CD4-positive, alpha-beta T cell (primary cell): ENCODE data around the gene C2orf76. TPM values are rescaled to one million over a fixed set of nuclear protein-coding genes. Genes with fewer than 3 reads are reported as not detected.

Source experiments
- ATAC-seq: fragments of 200-7000 bp; cut with Tn5 transposase; one replicate; pipeline ENCODE4 v1.10.0; 2022; ENCODE audit warnings: mild to moderate bottlenecking; ENCODE audit not compliant: poor library complexity
- CTCF ChIA-PET: fragments of 350-600 bp; sonication (Branson Sonifier 250); formaldehyde crosslinking; loops from one replicate; lab custom pipeline; 2021; ENCODE audit warnings: antibody characterized with exemption, inconsistent platforms; lab: Charles Lee
- POLR2A ChIA-PET: fragments of 350-600 bp; sonication (Branson Sonifier 250); formaldehyde crosslinking; loops from one replicate; lab custom pipeline; 2021; ENCODE audit warnings: antibody characterized with exemption, inconsistent platforms; lab: Charles Lee
- DNase-seq, 14 experiments: peaks; one replicate each; pipeline ENCODE4 v3.0.0-alpha.2; 2013 to 2020; ENCODE audit warnings: mixed read lengths in 2 of 14
- H3K27ac ChIP-seq, 2 donors: one replicate each; pipeline versions ENCODE4 v1.5.1 to v1.7.0; 2013; ENCODE audit warnings: low read length in 2 of 2, low read depth in 1 of 2, mild to moderate bottlenecking in 1 of 2
- H3K27me3 ChIP-seq, 2 experiments: 1 replicate in 1 of 2; 2 replicates in 1 of 2; pipeline versions ENCODE4 v1.6.1 to v1.7.0; 2013; ENCODE audit warnings: low read length in 2 of 2, control low read depth in 1 of 2, mild to moderate bottlenecking in 1 of 2, moderate library complexity in 1 of 2; ENCODE audit not compliant: insufficient read depth in 2 of 2, control insufficient read depth in 1 of 2
- H3K36me3 ChIP-seq: one replicate; pipeline ENCODE4 v1.6.1; 2013; ENCODE audit warnings: low read length, control low read depth; ENCODE audit not compliant: insufficient read depth
- H3K4me1 ChIP-seq: one replicate; pipeline ENCODE4 v1.6.1; 2013; ENCODE audit warnings: low read length, control low read depth; ENCODE audit not compliant: insufficient read depth
- H3K4me3 ChIP-seq: one replicate; pipeline ENCODE4 v1.5.1; 2013; ENCODE audit warnings: mild to moderate bottlenecking, low read length, moderate library complexity
- H3K9me3 ChIP-seq, 2 experiments: 1 replicate in 1 of 2; 2 replicates in 1 of 2; pipeline versions ENCODE4 v1.6.1 to v1.7.0; 2013; ENCODE audit warnings: low read length in 2 of 2, mild to moderate bottlenecking in 2 of 2, control low read depth in 1 of 2, moderate library complexity in 1 of 2; ENCODE audit not compliant: control insufficient read depth in 1 of 2, insufficient read depth in 1 of 2
- H3K27ac Mint-ChIP-seq: one replicate; pipeline ENCODE4 v1.8.0; 2020; ENCODE audit warnings: mixed read lengths
- H3K27me3 Mint-ChIP-seq: one replicate; pipeline ENCODE4 v1.8.0; 2021; ENCODE audit warnings: mixed read lengths
- H3K36me3 Mint-ChIP-seq: one replicate; pipeline ENCODE4 v1.8.0; 2021; ENCODE audit warnings: low read depth, mixed read lengths
- H3K4me1 Mint-ChIP-seq: one replicate; pipeline ENCODE4 v1.8.0; 2021; ENCODE audit warnings: low read depth, mixed read lengths
- H3K4me3 Mint-ChIP-seq: one replicate; pipeline ENCODE4 v1.8.0; 2020; ENCODE audit warnings: mild to moderate bottlenecking, mixed read lengths
- H3K9me3 Mint-ChIP-seq: one replicate; pipeline ENCODE4 v1.8.0; 2020; ENCODE audit warnings: mixed read lengths
- CTCF ChIP-seq: fragments of 200-600 bp; IDR thresholded peaks from one replicate; pipeline ENCODE4 v1.8.0; 2022; ENCODE audit warnings: antibody characterized with exemption, mild to moderate bottlenecking
- intact Hi-C, 2 experiments: fragments of 100-400 bp; cut with DNase I in 1 of 2; cut with micrococcal nuclease in 1 of 2; formaldehyde crosslinking; loops; one replicate each; pipeline versions ENCODE4 v1.15.1 to v1.9.0; 2023 to 2025; cut with DNase I, micrococcal nuclease
- total RNA-seq, 174 experiments: library from RNA in 2 of 174; stranded (reverse) in 2 of 174; gene quantifications; one replicate each; pipeline ENCODE4 v1.2.3 and lab custom pipeline; 2021 to 2026

C2orf76 gene
- total RNA-seq, 2 experiments from 2014 or later, result 2.8 to 4.5 TPM

GRCh38 chr2:119333833-119334232 is 32.8 kb downstream of the C2orf76 start:
- Mint-ChIP-seq H3K27me3 (no peaks in the 10 kb centered on the region), H3K36me3 (peaks cover 22% of the 10 kb centered on the region), H3K4me1 (peaks cover 9% of the 10 kb centered on the region), H3K9me3 (no peaks in the 10 kb centered on the region), H3K27ac (no peak overlapping the region), H3K4me3 (no peak overlapping the region)
- Histone ChIP-seq H3K36me3 (no peaks in the 10 kb centered on the region), H3K27ac (no peak overlapping the region), H3K4me3 (no peak overlapping the region), H3K4me1 (peaks cover 3% of the 10 kb centered on the region), H3K9me3 (no peaks in the 10 kb centered on the region), H3K27me3 (no peaks in the 10 kb centered on the region)
- ATAC-seq (no peak), DNase-seq (no peak)
- no peak for TF ChIP-seq CTCF
- ChIA-PET POLR2A (no interaction called here), CTCF (no interaction called here)
- intact Hi-C loops, result no loop called here

- no peak overlapping the region for H3K27ac ChIP-seq
- Mint-ChIP-seq H3K9me3 (no peaks in the 10 kb centered on the region), H3K27ac (no peak overlapping the region), H3K4me1 (peaks cover 4% of the 10 kb centered on the region), H3K27me3 (no peaks in the 10 kb centered on the region), H3K36me3 (peaks cover 22% of the 10 kb centered on the region), H3K4me3 (no peak overlapping the region)
- ATAC-seq, result no peak
- CTCF ChIA-PET, result no interaction called here
- POLR2A ChIA-PET, result no interaction called here
- no peaks in the 10 kb centered on the region for H3K27me3 ChIP-seq
- H3K9me3 ChIP-seq, result no peaks in the 10 kb centered on the region
- no peak for TF ChIP-seq CTCF
- H3K4me1 ChIP-seq, result no peaks in the 10 kb centered on the region
- H3K36me3 ChIP-seq, result no peaks in the 10 kb centered on the region
- no peak for DNase-seq
- intact Hi-C loops, result no loop called here
- H3K4me3 ChIP-seq, result no peak overlapping the region
These were observed 33.3 kb downstream of the C2orf76 start for GRCh38 chr2:119333360-119333759.

- Histone ChIP-seq H3K4me1 (no peaks in the 10 kb centered on the region), H3K9me3 (no peaks in the 10 kb centered on the region), H3K4me3 (no peak overlapping the region), H3K36me3 (no peaks in the 10 kb centered on the region), H3K27me3 (no peaks in the 10 kb centered on the region), H3K27ac (no peak overlapping the region)
- Mint-ChIP-seq H3K27ac (no peak overlapping the region), H3K9me3 (no peaks in the 10 kb centered on the region), H3K4me3 (no peak overlapping the region), H3K4me1 (no peaks in the 10 kb centered on the region), H3K27me3 (no peaks in the 10 kb centered on the region), H3K36me3 (peaks cover 22% of the 10 kb centered on the region)
- DNase-seq (no peak), ATAC-seq (no peak)
- intact Hi-C loops, result no loop called here
- CTCF ChIA-PET, result no interaction called here
- TF ChIP-seq CTCF, result no peak
- POLR2A ChIA-PET, result no interaction called here
These were observed 33.7 kb downstream of the C2orf76 start for GRCh38 chr2:119332953-119333352.
